Endothelial cell of umbilical vein (primary cell): Measurements from ENCODE around the gene ULBP2.

Source experiments
- CTCF ChIP-seq, 2 donors: IDR thresholded peaks; 1 replicate in 1 of 2; 2 replicates in 1 of 2; pipeline ENCODE4 v1.5.1; 2011; ENCODE audit warnings: low read length in 2 of 2, mild to moderate bottlenecking in 2 of 2, moderate library complexity in 2 of 2, control low read depth in 1 of 2, inconsistent platforms in 1 of 2, low read depth in 1 of 2; ENCODE audit not compliant: insufficient read depth in 1 of 2; ENCODE audit errors: extremely low read depth in 1 of 2
- EZH2 ChIP-seq: IDR thresholded peaks from 2 replicates; pipeline ENCODE4 v1.6.1; 2012; ENCODE audit warnings: borderline replicate concordance, low read depth, mild to moderate bottlenecking, moderate library complexity, low read length, inconsistent platforms; ENCODE audit not compliant: severe bottlenecking
- POLR2AphosphoS5 ChIP-seq: IDR thresholded peaks from 2 replicates; pipeline ENCODE4 v1.6.1; 2012; ENCODE audit warnings: low read depth, mild to moderate bottlenecking, control low read depth, low read length, moderate library complexity; ENCODE audit not compliant: insufficient read depth

DNA sequence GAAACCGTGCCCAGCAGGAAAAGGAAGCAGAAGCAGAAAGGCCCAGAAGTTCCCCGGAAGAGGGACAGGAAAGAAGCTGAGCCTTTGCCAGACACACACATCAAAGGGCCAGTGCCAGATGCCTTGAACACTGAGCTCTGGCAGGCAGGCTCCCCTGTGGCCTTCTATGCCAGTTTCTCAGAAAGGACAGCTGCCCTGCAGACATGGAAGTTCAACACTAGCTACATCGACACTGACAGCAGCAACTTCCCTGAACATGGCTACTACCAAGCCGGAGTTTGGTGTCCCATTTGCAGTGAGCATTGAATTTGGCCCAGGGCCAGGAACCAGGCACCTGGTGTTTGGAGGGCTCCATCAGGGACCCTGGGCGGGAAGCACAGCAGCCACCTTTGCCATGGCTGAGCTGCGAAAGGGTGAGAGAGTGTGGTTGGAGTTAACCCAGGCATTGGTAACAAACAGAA, 35.9 kb upstream of the ULBP2 start:
- TF ChIP-seq EZH2, result no peak
- TF ChIP-seq CTCF (IDR thresholded peaks at IDR 0.05; ENCODE audit: extremely low read depth in 1 of 2, insufficient read depth in 1 of 2, low read depth in 1 of 2, low read length in 2 of 2), result no peak
- no peak for TF ChIP-seq POLR2AphosphoS5
